Chondrocyte (in vitro differentiated cells): ENCODE measurements around the gene USP3. TPM values are rescaled to one million over a fixed set of nuclear protein-coding genes. Genes with fewer than 3 reads are reported as not detected.

Source experiments
- DNase-seq: peaks from one replicate; pipeline ENCODE4 v3.0.0; 2021; ENCODE audit warnings: mixed read lengths, low spot score
- H3K27ac Mint-ChIP-seq: one replicate; pipeline ENCODE4 v1.8.0; 2021; ENCODE audit warnings: mild to moderate bottlenecking, moderate library complexity, mixed read lengths; ENCODE audit not compliant: unreplicated experiment
- H3K27me3 Mint-ChIP-seq: 2 replicates; pipeline ENCODE4 v1.8.0; 2021; ENCODE audit warnings: low read depth, mixed read lengths
- H3K36me3 Mint-ChIP-seq: 2 replicates; pipeline ENCODE4 v1.8.0; 2021; ENCODE audit warnings: low read depth, mixed read lengths
- H3K4me1 Mint-ChIP-seq: 2 replicates; pipeline ENCODE4 v1.8.0; 2021; ENCODE audit warnings: low read depth, mild to moderate bottlenecking, mixed read lengths
- H3K4me3 Mint-ChIP-seq: one replicate; pipeline ENCODE4 v1.8.0; 2021; ENCODE audit warnings: mild to moderate bottlenecking, moderate library complexity, mixed read lengths; ENCODE audit not compliant: unreplicated experiment
- H3K9me3 Mint-ChIP-seq: 2 replicates; pipeline ENCODE4 v1.8.0; 2021; ENCODE audit warnings: low read depth, mixed read lengths
- CTCF ChIP-seq: fragments of 200-600 bp; sonication (generic); IDR thresholded peaks from 2 replicates; pipeline ENCODE4 v1.5.0; 2021; ENCODE audit warnings: antibody characterized with exemption, mild to moderate bottlenecking, moderate library complexity
- total RNA-seq: library from RNA; stranded (reverse); gene quantifications from 3 replicates; pipeline ENCODE4 v1.2.1, GENCODE V29; 2021

USP3 gene
- total RNA-seq, 1 donor from 2014 or later, result 27.6 TPM

- DNase-seq, result no peak
- H3K4me3 Mint-ChIP-seq, result no peak overlapping the region
- H3K36me3 Mint-ChIP-seq, result peaks cover 29% of the 10 kb centered on the region
- no peak for TF ChIP-seq CTCF
- H3K4me1 Mint-ChIP-seq, result peaks cover 4% of the 10 kb centered on the region
- H3K27ac Mint-ChIP-seq, result no peak overlapping the region
- H3K9me3 Mint-ChIP-seq, result no peaks in the 10 kb centered on the region
- no peaks in the 10 kb centered on the region for H3K27me3 Mint-ChIP-seq
Measured at GRCh38 chr15:63638839-63639238, 134.4 kb downstream of the USP3 start.

GRCh38 chr15:63640146-63640545 lies 135.8 kb downstream of the USP3 start:
- H3K36me3 Mint-ChIP-seq, result peaks cover 21% of the 10 kb centered on the region
- no peak for DNase-seq
- H3K27ac Mint-ChIP-seq, result no peak overlapping the region
- H3K27me3 Mint-ChIP-seq, result no peaks in the 10 kb centered on the region
- H3K9me3 Mint-ChIP-seq, result no peaks in the 10 kb centered on the region
- H3K4me3 Mint-ChIP-seq, result no peak overlapping the region
- H3K4me1 Mint-ChIP-seq, result no peaks in the 10 kb centered on the region
- no peak for TF ChIP-seq CTCF

Other genes starting within 250 kb of the USP3 start
- gene APH1B, start 227.0 kb upstream of the USP3 start, total RNA-seq, result 12.0 to 20.1 TPM (median 17.4 TPM) in 3 replicates
- 6.7 to 7.9 TPM (median 6.9 TPM) in 3 replicates for gene CA12, start 122.7 kb upstream of the USP3 start, total RNA-seq
- gene FBXL22, start 92.8 kb downstream of the USP3 start, total RNA-seq, result 2.8 to 3.9 TPM (median 2.9 TPM) in 3 replicates